GM20431 (cell line): ENCODE data around the gene TTC9B.
"Not testable (repeated sequence)": the region's sequence is repeated elsewhere in the genome, so short reads cannot be mapped to it uniquely, and the experiment has no call there.

ENCODE experiments used
- in situ Hi-C: fragments of 300-500 bp; cut with MseI, MboI; formaldehyde crosslinking; loops from one replicate; pipeline ENCODE4 v1.15.0; 2020; ENCODE audit warnings: low sequenced_read_pairs; ENCODE audit not compliant: unreplicated experiment

Gene TTC9B

DNA sequence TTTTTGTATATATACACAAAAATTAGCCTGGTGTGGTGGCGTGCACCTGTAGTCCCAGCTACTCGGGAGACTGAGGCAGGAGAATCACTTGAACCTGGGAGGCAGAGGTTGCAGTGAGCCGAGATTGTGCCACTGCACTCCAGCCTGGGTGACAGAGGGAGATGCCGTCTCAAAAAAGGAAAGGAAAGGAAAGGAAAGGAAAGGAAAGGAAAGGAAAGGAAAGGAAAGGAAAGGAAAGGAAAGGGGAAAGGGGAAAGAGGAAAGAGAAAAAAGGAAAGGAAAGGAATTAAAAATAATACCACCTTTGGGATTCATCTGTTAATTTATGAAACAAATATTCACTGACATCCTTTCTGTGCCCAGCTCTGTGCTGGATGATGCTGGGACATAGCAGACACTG is 845 bp upstream of the TTC9B start:
- in situ Hi-C loops, result not testable (repeated sequence)

DNA sequence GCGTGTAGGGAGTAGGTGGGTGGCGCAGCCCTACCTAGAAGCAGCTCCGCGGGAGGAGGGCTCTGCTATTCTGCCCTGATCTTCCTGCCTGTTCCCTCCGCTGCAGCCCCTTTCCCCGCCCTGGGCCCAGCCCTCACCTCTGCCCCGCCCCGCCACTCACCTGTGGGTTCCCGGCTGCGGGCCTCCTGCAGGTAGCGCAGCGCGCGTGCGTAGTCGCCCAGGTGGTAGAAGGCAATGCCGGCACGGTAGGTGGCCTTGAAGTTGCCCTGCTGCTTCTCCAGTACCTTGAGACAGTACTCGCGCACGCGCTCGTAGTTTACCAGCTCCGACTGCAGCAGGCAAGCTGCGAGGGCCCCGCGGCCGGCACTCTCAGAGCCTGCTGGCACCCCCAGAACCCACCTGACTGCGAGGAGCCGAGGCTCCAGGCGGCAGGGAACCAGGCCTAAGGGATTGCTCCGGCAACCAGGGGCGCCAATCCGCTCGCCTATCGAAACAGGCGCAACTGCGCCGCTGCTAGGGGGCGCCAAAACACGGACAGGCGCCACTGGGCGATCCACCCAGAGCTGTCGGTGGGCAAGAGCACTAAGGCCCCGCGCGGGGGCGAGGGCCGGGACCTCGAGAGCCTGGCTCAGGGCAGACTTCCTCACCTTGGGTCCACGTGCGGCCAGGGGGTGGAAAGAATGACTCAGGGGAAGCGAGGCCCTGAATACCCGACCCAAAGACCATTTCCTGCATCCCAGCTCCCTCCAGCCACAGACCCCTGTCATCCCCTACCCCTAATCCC is 965 bp downstream of the TTC9B start:
- in situ Hi-C loops, result no loop called here

DNA sequence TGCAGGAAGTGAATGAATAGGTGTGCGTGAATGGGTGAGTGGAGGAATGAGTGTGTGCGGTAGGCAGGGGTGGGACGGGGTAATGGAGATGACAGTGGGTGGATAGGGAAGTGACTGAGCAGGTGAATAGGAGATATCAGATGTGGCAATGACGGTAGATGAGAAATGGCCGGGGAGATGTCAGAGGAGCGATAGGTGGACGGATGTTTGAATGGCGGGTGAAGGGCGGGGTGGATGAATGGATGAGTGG is 1.5 kb downstream of the TTC9B start:
- in situ Hi-C loops, result no loop called here

DNA sequence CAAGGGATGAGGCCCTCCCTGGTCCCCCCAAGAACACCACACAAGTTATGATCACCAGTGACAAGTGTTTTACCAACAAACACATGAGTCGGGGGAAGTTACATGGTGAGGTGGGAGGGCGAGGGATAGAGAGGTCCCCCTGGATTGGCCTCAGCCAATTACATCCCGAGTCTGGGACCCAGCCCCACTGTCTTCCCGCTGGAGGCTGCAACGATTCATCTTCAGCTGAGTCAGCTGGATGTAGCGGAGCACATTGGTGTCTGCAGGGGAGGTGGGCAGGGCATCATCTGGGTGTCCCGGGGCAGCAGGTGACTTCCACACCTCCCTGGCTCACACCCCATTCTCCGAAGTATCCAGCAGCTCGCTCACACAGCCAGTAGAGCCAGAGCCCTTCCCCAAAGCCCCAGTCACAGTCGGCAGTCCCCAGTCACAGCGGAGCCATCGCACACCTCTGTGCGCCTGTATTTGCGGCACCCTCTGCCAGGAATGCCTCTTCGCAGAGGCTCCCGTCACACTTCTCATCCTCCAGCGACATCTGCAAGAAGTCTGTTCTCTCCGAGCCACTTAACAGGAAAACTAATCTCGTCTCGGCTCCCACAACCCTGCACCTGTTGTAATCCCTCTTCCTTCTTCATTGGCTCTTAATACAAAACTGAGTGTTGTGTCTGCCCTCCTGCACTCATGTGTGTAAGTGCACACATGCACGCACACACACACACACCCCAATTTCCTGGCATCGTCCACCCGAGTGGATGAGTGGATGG is 2.0 kb downstream of the TTC9B start:
- in situ Hi-C loops, result no loop called here

DNA sequence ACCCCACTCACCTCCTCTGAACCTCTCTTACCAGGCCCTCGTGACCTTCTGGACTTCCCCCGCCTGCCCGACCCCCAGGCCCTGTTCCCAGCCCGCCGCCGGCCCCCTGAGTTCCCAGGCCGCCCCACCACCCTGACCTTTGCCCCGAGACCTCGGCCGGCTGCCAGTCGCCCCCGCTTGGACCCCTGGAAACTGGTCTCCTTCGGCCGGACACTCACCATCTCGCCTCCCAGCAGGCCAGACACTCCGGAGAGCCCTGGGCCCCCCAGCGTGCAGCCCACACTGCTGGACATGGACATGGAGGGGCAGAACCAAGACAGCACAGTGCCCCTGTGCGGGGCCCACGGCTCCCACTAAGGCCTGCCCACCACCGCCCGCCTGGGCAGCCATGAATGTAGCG is 3.2 kb downstream of the TTC9B start:
- in situ Hi-C loops, result no loop called here

DNA sequence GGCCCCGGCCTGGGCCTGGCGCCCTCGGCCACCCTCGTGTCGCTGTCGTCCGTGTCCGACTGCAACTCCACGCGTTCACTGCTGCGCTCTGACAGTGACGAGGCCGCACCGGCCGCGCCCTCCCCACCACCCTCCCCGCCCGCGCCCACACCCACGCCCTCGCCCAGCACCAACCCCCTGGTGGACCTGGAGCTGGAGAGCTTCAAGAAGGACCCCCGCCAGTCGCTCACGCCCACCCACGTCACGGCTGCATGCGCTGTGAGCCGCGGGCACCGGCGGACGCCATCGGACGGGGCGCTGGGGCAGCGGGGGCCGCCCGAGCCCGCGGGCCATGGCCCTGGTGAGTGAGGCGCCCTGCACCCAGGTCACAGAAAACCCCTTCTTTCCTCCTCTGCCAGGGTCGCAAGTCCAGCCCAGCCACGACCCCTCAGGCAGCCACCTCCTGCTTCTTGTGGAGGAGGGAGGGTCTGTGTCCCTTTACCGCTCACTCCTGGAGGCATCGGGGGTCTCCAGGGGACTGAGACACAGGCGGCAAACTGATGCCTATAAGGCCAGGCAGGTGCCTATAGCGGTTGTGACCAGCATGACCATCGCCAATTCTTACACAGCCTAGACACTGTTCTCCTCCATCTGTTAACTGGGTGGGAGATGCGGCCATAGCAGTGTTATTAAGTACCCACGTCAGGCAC is 4.2 kb downstream of the TTC9B start:
- in situ Hi-C loops, result no loop called here

DNA sequence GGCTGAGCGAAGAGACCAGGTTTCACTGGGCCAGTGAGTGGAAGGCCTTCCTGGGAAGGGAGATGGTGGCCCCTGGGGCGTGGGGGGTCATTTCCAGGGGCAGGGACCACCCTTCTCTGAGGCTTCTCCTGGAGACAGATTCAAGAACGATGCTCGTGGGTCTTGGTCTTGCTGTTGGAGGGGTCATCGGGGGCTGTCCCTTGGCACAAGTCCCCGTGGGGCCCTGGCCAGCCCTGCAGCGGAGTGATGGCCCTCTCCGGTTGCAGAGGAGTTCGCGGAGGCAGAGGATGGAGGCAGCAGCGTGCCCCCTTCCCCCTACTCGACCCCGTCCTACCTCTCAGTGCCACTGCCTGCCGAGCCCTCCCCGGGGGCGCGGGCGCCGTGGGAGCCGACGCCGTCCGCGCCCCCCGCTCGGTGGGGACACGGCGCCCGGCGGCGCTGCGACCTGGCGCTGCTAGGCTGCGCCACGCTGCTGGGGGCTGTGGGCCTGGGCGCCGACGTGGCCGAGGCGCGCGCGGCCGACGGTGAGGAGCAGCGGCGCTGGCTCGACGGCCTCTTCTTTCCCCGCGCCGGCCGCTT is 4.8 kb downstream of the TTC9B start:
- in situ Hi-C loops, result no loop called here

DNA sequence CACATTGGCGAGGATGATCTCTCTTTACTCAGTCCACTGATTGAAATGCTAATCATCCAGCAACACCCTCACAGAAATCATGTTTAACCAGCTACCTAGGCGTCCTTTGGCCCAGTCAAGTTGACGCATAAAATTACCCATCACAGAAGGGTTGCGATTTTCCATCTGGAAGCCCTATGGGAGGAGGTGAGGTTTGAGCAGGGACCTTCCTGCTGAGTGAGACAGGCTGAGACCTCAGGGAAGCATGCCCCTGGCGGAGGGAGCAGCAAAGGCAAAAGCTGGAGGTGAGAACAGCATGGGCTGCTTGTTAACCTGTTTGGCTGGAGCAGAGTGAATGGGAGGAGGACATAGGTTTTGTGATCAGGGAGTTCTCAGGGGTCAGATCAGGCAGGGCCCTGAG is 7.3 kb downstream of the TTC9B start:
- in situ Hi-C loops, result no loop called here

DNA sequence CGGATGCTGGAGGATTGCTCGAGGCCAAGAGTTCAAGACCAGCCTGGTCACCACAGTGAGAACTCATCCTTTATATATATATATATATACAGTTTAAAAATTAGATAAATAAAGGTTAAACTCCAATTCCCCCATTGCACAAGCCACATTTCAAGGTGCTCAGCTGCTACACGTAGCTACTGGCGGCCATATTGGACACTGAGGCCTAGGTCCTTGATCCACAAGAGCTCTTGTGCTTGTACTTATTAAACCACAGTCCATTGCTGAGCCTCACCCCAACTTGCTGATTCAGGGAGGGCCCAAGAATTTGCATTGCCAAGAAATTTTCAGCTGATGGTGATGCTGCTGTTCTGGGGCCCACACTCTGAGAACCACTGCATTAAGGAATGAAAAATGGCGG is 9.6 kb downstream of the TTC9B start:
- in situ Hi-C loops, result no loop called here

DNA sequence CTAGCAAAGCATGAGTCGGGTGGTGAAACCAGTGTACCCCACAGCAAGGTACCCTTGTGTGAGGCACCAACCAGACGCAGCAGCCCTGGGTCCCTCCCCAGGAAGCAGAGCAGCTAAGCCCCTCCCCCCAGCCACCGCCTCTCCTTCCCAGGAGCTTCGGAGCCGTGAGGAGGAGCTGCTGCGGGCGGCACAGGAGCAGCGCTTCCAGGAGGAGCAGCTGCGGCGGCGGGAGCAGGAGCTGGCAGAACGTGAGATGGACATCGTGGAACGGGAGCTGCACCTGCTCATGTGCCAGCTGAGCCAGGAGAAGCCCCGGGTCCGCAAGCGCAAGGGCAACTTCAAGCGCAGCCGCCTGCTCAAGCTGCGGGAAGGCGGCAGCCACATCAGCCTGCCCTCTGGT is 12.4 kb downstream of the TTC9B start:
- in situ Hi-C loops, result no loop called here

DNA sequence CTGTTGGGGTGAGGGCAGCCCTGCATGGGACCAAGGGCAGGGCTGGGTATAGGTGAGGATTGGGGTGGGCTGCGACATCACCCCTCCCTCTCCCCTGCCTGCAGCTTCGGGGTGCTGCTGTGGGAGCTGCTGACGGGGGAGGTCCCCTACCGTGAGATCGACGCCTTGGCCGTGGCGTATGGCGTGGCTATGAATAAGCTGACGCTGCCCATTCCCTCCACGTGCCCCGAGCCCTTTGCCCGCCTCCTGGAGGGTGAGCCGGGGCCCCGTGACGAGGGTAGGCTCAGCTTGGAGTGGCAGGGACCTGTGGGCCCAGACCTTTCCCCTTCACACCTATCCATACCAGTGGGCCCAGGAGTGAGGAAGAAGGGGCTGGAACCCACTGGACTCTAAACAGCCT is 13.8 kb downstream of the TTC9B start:
- in situ Hi-C loops, result no loop called here

DNA sequence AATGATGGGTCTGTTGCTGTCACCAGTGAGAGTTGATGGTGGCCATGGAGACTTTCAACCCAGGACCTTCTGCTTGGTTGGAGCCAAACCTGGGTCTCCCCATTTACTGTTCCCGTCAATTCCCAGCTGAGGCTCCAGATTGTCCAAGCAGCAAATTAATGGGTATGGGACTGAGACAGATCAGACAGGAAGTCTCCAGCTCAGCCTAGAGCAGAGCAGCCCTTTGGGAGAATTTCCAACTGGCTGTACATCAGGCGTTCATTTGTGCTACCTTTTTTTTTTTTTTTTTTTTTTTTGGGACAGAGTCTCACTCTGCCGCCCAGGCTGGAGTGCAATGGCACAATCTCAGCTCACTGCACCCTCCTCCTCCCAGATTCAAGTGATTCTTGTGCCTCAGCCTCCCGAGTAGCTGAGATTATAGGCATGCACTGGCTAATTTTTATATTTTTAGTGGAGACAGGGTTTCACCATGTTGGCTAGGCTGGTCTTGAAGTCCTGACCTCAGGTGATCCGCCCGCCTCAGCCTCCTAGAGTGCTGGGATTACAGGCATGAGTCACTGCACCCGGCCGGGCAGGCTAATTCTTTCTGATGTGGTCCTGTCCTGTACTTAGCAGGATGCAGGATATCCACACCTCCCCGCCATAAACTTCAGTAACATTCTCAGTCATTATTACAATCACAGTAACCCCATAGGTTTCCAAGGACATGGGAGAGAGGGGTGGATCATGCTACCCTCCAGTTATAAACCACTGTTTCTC is 17.7 kb downstream of the TTC9B start:
- in situ Hi-C loops, result no loop called here

DNA sequence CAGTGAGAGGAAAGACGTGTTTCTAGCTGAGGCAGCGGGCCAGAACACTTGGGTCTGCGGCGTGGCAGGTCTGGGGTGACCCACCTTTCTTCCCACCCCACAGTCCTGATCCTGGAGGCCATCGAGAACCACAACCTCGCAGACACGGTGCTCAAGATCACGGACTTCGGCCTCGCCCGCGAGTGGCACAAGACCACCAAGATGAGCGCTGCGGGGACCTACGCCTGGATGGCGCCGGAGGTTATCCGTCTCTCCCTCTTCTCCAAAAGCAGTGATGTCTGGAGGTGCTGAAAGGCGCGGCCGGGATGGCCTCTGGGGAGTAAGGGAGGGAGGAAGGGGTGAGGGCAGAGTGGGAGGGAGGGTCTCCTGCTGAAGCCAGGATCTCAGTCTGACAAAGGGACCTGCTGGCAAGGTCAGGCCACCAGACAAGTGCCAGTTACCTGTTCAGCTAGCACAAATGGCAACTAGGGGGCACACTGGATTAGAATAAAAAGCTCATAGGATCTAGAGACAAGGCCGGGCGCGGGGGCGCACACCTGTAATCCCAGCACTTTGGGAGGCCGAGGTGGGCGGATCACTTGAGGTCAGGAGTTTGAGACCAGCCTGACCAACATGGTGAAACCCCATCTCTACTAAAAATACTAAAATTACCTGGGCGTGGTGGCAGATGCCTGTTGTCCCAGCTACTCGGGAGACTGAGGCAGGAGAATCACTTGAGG is 19.8 kb downstream of the TTC9B start:
- in situ Hi-C loops, result no loop called here

DNA sequence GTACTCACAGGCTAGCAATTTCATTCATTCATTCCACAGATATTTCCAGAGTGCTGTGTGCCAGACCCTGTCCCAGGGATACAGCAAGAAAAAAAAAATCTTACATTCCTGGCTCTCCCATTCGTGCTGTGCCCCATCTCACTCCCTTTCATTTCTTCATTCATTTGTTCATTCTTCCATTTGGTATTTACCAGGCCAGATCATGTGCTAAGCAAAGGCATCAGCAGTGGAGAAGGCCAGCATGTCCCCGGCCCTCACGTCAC is 24.7 kb downstream of the TTC9B start:
- in situ Hi-C loops, result no loop called here

DNA sequence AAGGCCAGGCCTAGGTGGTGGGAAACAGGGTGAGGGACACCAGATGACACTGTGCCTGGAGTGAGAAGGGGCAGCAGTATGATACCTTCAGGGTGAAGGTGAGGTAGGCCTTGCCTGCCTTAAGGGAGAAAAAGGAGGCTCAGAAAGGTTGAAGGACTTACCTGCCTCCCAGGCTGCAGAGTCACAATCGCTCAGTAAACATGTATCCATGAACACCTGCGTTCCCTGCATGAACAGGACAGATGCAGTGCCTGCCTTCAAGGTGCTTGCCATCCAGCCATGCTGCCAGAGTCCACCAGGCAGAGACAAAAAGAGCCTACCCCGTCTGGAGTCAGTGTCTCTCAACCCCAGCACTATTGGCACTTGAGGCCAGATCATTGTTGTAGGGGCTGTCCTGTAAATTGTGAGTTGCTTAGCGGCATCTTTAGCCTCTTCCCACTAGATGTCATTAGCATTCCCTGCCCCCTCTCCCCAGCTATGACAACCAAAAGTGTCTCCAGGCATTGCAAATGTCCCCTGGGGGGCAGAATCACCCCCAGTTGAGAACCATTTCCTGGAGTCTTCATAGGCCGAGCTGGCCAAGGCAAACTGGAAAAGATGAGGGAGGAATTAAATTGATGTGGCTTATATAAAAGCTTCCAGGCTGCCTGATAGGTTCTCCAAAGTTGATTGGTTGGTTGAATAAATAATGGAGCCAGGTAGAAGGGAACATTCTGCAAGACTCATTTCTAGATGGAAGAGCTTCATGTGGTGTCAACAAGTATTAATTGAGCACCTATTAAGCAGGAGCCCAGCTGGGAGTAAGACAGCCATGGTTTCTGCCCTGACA is 25.2 kb downstream of the TTC9B start:
- in situ Hi-C loops, result no loop called here

DNA sequence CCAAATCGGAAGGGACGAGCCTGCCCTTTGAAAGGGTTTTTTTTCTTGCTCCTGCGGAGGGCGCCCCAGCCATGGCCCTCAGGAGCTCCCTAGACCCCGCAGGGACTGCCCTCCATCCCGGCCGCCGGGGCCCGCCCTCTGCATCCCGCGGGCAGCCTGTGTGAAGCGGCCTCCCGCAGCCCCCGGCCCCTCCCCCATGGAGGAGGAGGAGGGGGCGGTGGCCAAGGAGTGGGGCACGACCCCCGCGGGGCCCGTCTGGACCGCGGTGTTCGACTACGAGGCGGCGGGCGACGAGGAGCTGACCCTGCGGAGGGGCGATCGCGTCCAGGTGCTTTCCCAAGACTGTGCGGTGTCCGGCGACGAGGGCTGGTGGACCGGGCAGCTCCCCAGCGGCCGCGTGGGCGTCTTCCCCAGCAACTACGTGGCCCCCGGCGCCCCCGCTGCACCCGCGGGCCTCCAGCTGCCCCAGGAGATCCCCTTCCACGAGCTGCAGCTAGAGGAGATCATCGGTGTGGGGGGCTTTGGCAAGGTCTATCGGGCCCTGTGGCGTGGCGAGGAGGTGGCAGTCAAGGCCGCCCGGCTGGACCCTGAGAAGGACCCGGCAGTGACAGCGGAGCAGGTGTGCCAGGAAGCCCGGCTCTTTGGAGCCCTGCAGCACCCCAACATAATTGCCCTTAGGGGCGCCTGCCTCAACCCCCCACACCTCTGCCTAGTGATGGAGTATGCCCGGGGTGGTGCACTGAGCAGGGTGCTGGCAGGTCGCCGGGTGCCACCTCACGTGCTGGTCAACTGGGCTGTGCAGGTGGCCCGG is 26.1 kb downstream of the TTC9B start:
- in situ Hi-C loops, result no loop called here

DNA sequence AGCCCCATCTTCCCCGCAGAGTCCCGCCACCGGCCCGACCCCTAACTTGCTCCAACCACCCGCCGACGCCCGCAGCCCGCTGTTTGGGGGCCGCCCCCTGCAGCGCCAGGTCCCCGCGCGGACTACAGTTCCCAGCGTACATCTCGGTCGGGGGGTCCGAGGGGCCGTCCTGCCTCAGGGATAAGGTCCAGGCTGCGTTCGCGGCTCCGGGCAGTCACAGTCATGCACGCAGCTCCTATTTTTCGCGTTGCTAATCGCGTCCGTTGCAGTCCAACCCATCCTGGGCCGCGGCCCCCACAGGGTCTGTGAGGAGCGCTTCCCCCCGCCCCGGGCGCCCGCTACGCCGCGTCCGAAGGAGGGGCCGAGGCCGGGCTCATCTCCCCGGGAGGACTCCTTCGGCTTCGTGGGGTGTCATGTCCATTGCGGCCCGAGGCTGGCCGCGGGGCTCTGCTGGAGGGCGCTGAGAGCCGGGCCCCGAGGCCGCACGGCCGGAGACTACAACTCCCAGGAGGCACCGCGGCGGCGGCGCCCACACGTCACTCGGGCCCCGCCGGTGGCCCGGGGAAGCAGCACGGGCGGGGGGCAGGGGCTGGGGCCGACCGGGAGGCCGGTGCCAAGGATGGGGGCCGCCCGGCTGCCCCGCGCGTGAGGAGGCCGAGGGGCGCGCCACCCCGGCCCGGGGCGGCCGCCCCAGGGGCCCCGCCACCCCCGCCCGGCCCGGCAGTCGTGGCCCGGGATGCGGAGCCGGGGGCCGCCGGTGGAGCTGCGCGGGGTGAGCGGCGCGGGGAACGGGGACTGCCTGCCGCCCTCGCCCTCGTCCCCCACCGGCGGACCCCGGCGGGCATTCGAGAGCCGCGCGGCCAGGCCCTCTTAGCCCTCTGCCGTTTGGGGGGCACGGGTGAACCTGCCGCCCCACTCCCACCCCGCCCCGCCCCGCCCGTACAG is 27.0 kb downstream of the TTC9B start, which contains the start of gene MAP3K10:
Gene MAP3K10 (plus strand): TSS at position 536 of the 945 bp plus-strand sequence. CDS start 606 bp downstream, outside the sequence.
- in situ Hi-C loops, result no loop called here
